Smooth muscle cell (in vitro differentiated cells): ENCODE results near the gene LPAR1. TPM values are rescaled to one million over a fixed set of nuclear protein-coding genes. Genes with fewer than 3 reads are reported as not detected.

ENCODE experiments used
- DNase-seq: peaks from one replicate; lab custom pipeline; 2025; ENCODE audit not compliant: unreplicated experiment; lab: John Stamatoyannopoulos, UW
- H2AFZ ChIP-seq: fragments of 200-600 bp; sonication (generic); 2 replicates; pipeline ENCODE4 v1.6.0; 2016; ENCODE audit warnings: antibody characterized with exemption, low read depth, mild to moderate bottlenecking
- H3F3A ChIP-seq: fragments of 200-600 bp; sonication (generic); 2 replicates; pipeline ENCODE4 v1.6.0; 2017; ENCODE audit warnings: antibody characterized with exemption, low read depth
- H3K27ac ChIP-seq: fragments of 200-600 bp; sonication (generic); 2 replicates; pipeline ENCODE4 v1.5.1; 2016; ENCODE audit warnings: low read depth, mild to moderate bottlenecking
- H3K27me3 ChIP-seq: fragments of 200-600 bp; sonication (generic); 2 replicates; pipeline ENCODE4 v1.6.1; 2016; ENCODE audit warnings: low read depth, mild to moderate bottlenecking
- H3K36me3 ChIP-seq: fragments of 200-600 bp; sonication (generic); 2 replicates; pipeline ENCODE4 v1.5.1; 2016; ENCODE audit warnings: low read depth
- H3K4me1 ChIP-seq: fragments of 200-600 bp; sonication (generic); 2 replicates; pipeline ENCODE4 v1.5.1; 2016; ENCODE audit warnings: low read depth
- H3K4me2 ChIP-seq: fragments of 200-600 bp; sonication (generic); 2 replicates; pipeline ENCODE4 v1.6.0; 2016; ENCODE audit warnings: mild to moderate bottlenecking
- H3K4me3 ChIP-seq: fragments of 200-600 bp; sonication (generic); 2 replicates; pipeline ENCODE4 v1.5.1; 2016; ENCODE audit warnings: mild to moderate bottlenecking
- H3K79me2 ChIP-seq: fragments of 200-600 bp; sonication (generic); 2 replicates; pipeline ENCODE4 v1.6.0; 2016; ENCODE audit warnings: low read depth, mild to moderate bottlenecking
- H3K9ac ChIP-seq: fragments of 200-600 bp; sonication (generic); 2 replicates; pipeline ENCODE4 v1.6.0; 2016; ENCODE audit warnings: low read depth
- H3K9me3 ChIP-seq: fragments of 200-600 bp; sonication (generic); replicated peaks from 2 replicates; pipeline ENCODE4 v1.5.1; 2016; ENCODE audit warnings: low read depth
- H4K20me1 ChIP-seq: fragments of 200-600 bp; sonication (generic); 2 replicates; pipeline ENCODE4 v1.6.0; 2016; ENCODE audit warnings: low read depth
- WGBS: methylation state at CpG from one replicate; pipeline ENCODE4 v1.1.7; 2016; ENCODE audit warnings: low lambda C conversion rate; 5-methylcytosine and 5-hydroxymethylcytosine counted together
- polyA plus RNA-seq: library from polyadenylated mRNA; unstranded; fragments of >200 nt; fragmentation: Nextera tagmentation; extraction: Ambion mirVana; gene quantifications from 2 replicates; pipeline ENCODE4 v1.2.1, GENCODE V29; 2016
- total RNA-seq: library from RNA; depleted of rRNA; stranded (reverse); fragments of >200 nt; gene quantifications from 2 replicates; pipeline ENCODE4 v1.2.3, GENCODE V29; 2014
- TF ChIP-seq, protein P1 (sequence below): fragments of 200-600 bp; sonication (generic); IDR thresholded peaks from 2 replicates; pipeline ENCODE4 v1.5.1; 2017; ENCODE audit warnings: borderline replicate concordance, mild to moderate bottlenecking, antibody characterized with exemption; ENCODE audit not compliant: insufficient read depth, poor library complexity, severe bottlenecking

Gene LPAR1
- total and polyA plus RNA-seq, 2 experiments from 2014 or later = 20.5 to 21.3 TPM

DNA sequence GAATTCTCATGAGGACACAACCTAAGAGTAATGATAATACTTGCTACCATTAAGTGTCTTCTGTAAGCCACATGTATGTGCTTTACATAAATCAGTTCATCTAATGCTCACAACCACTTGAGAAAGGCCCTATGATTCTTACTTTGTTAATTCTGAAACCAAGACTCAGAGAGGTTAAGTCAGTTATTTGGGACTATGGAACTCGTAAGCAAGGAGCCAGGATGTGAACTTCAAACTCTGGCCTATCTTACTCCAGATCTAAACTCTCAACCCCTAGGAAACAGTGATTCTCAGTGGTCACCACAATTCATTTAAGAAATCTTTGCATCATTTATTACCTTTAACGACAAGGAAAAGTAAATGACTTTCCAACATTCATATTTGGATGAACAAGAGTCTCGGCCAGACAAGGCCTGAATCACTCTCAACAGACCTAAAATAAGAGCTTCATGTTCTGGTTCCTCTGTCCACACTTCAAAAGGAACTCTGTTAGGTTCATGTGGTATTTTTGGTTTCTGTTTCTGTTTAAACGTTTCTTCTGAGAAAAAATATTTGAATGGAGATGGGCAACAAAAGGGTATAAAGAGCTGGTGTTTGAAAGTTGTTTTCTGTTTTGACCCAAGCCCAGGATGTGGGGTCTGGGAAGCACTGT is 104.8 kb downstream of the LPAR1 start:
- no peak for DNase-seq
- Histone ChIP-seq H3K27ac (no peak overlapping the region), H4K20me1 (no peaks in the 10 kb centered on the region), H3F3A (no peaks in the 10 kb centered on the region), H3K4me2 (no peak overlapping the region), H3K9ac (no peak overlapping the region), H3K9me3 (no peaks in the 10 kb centered on the region), H3K4me3 (no peak overlapping the region), H3K36me3 (no peaks in the 10 kb centered on the region), H3K4me1 (no peaks in the 10 kb centered on the region), H3K27me3 (no peaks in the 10 kb centered on the region), H2AFZ (no peak overlapping the region), H3K79me2 (no peaks in the 10 kb centered on the region)
- TF ChIP-seq, protein P1, sequence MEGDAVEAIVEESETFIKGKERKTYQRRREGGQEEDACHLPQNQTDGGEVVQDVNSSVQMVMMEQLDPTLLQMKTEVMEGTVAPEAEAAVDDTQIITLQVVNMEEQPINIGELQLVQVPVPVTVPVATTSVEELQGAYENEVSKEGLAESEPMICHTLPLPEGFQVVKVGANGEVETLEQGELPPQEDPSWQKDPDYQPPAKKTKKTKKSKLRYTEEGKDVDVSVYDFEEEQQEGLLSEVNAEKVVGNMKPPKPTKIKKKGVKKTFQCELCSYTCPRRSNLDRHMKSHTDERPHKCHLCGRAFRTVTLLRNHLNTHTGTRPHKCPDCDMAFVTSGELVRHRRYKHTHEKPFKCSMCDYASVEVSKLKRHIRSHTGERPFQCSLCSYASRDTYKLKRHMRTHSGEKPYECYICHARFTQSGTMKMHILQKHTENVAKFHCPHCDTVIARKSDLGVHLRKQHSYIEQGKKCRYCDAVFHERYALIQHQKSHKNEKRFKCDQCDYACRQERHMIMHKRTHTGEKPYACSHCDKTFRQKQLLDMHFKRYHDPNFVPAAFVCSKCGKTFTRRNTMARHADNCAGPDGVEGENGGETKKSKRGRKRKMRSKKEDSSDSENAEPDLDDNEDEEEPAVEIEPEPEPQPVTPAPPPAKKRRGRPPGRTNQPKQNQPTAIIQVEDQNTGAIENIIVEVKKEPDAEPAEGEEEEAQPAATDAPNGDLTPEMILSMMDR = no peak
- WGBS = 85% methylated on average over 4 of the region's 4 CpGs

DNA sequence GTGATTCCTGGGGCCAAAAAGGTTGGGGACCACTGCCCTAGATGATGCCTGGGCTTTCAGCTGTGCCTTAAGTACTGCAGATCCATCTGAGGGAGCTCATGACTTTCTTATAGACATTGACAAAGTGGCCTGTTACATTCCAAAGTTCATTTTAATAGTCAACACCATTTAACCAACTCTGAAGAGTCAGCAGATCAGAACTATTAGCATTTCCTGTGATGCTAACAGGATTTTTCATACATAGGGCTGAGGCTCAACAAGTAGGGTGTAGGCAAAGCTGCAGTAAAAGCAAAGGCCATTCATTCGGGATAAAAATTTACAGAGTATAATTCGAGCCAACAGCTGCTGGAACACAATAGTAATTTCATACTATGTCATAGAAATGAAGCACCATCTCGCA is 105.4 kb downstream of the LPAR1 start:
- Histone ChIP-seq H3K4me1 (no peaks in the 10 kb centered on the region), H3K4me3 (no peak overlapping the region), H3K27me3 (no peaks in the 10 kb centered on the region), H4K20me1 (no peaks in the 10 kb centered on the region), H3K79me2 (no peaks in the 10 kb centered on the region), H3K4me2 (no peak overlapping the region), H2AFZ (no peak overlapping the region), H3K27ac (no peak overlapping the region), H3K9me3 (no peaks in the 10 kb centered on the region), H3K36me3 (no peaks in the 10 kb centered on the region), H3K9ac (no peak overlapping the region), H3F3A (no peaks in the 10 kb centered on the region)
- 94% methylated on average over 3 of the region's 3 CpGs for WGBS
- no peak for DNase-seq
- TF ChIP-seq, protein P1 = no peak

DNA sequence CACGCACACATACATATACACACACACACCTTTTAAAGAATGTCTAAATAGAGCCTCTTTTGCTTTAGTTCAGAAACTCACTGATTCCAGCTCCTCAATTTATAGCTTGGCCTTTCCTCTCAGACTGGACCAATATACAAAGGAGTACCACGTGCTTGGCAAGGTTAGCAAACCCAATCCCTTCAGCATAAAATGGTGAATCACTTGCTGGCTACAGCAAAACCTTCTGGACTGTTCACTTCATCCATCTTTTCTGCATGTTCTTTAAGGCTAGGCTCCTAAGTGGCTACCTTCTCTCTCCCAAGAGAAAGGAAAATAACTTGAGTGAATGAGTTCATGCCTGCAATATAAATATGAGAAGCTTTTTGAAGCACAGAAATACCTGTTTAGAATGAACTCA is 109.7 kb downstream of the LPAR1 start:
- no peak overlapping the region for H2AFZ ChIP-seq
- no peak overlapping the region for H3K9ac ChIP-seq
- no peak overlapping the region for H3K27ac ChIP-seq
- no peaks in the 10 kb centered on the region for H3K27me3 ChIP-seq
- H3K4me1 ChIP-seq = no peaks in the 10 kb centered on the region
- no peaks in the 10 kb centered on the region for H3F3A ChIP-seq
- H3K36me3 ChIP-seq = no peaks in the 10 kb centered on the region
- DNase-seq = no peak
- TF ChIP-seq, protein P1 = no peak
- no peak overlapping the region for H3K4me3 ChIP-seq
- WGBS = 85% methylated on average over 2 of the region's 2 CpGs
- H3K4me2 ChIP-seq = no peak overlapping the region
- peaks cover 3% of the 10 kb centered on the region for H3K79me2 ChIP-seq
- H4K20me1 ChIP-seq = no peaks in the 10 kb centered on the region
- H3K9me3 ChIP-seq = no peaks in the 10 kb centered on the region
